GM23338 (cell line): Measurements from ENCODE around the gene FTL.

Experiments used
- CREB1 ChIP-seq: fragments of 250-450 bp; sonication (Bioruptor Pico); IDR thresholded peaks from 2 replicates; pipeline ENCODE4 v1.5.0; 2020; ENCODE audit warnings: low read depth, mild to moderate bottlenecking, moderate library complexity
- CTCF ChIP-seq, 2 experiments: fragments of 200-600 bp in 1 of 2; sonication (generic) in 1 of 2; conservative IDR thresholded peaks; 2 replicates each; pipeline versions ENCODE4 v1.5.1 to v1.6.1; 2016 to 2017; ENCODE audit warnings: antibody characterized with exemption in 2 of 2, low read depth in 2 of 2, mild to moderate bottlenecking in 2 of 2, moderate library complexity in 1 of 2
- EZH2 ChIP-seq: fragments of 200-600 bp; sonication (generic); IDR thresholded peaks from one replicate; pipeline ENCODE4 v1.8.0; 2017; ENCODE audit warnings: antibody characterized with exemption, mild to moderate bottlenecking, low read depth; ENCODE audit not compliant: unreplicated experiment
- POLR2AphosphoS5 ChIP-seq: IDR thresholded peaks from 2 replicates; pipeline ENCODE4 v1.6.1; 2016; ENCODE audit warnings: antibody characterized with exemption, low read depth
- REST ChIP-seq: IDR thresholded peaks from one replicate; pipeline ENCODE4 v1.6.1; 2018; ENCODE audit warnings: antibody characterized with exemption; ENCODE audit not compliant: unreplicated experiment

- TF ChIP-seq CREB1 (peak; percentile 70; the same call in 1 of the 2 replicates), CTCF (conservative IDR thresholded peaks at IDR 0.05; ENCODE audit: low read depth in 2 of 2) (no peak), EZH2 (no peak), POLR2AphosphoS5 (no peak), REST (no peak)
Observed at GRCh38 chr19:48982280-48982679, 17.2 kb downstream of the FTL start.
